Gastroesophageal sphincter (tissue), 3 donors: ENCODE measurements around the gene TSKU.

ENCODE experiments used
- CTCF ChIP-seq, 4 experiments: fragments of 200-600 bp in 2 of 4; fragments of 450-650 bp in 2 of 4; sonication (generic) in 1 of 4; IDR thresholded peaks; one replicate each; pipeline ENCODE4 v1.5.1; 2017 to 2019; ENCODE audit warnings: antibody characterized with exemption in 4 of 4, mild to moderate bottlenecking in 2 of 4, moderate library complexity in 2 of 4
- POLR2A ChIP-seq, 2 donors: fragments of 450-650 bp; IDR thresholded peaks; one replicate each; pipeline ENCODE4 v1.6.1; 2017; ENCODE audit warnings: antibody characterized with exemption in 2 of 2, mild to moderate bottlenecking in 2 of 2, moderate library complexity in 1 of 2
- POLR2AphosphoS5 ChIP-seq: sonication (generic); formaldehyde crosslinking; IDR thresholded peaks from one replicate; pipeline ENCODE4 v1.6.1; 2017; ENCODE audit warnings: antibody characterized with exemption

DNA sequence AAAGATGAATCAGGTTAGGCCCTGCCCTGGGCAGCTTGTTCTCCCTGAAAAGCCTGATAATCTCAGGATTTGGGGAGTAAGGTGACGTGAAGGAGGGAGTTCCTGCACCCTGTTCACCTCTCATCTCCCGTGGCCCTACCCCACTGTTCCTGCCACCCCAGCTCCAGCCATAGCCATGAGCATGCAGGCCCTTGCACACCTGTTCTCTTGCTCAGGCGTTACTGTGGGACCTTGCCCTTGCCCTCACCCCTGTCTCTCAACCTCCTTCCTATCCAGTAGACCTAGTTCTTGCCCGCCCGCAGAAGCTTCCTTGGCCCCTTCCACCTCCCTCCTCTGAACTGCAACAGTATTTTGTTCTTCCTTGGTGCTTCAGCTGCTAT is 15.0 kb downstream of the TSKU start:
- TF ChIP-seq CTCF (IDR thresholded peaks at IDR 0.05) = no peak
- TF ChIP-seq POLR2A (IDR thresholded peaks at IDR 0.05) = no peak
- no peak for TF ChIP-seq POLR2AphosphoS5
